Skeletal muscle tissue (tissue), 4 donors: ENCODE data around the gene SNRNP200. TPM values are rescaled to one million over a fixed set of nuclear protein-coding genes. Genes with fewer than 3 reads are reported as not detected.
A peak's percentile ranks its signal among the peaks of the same experiment; 100 is the strongest.
"Not testable (repeated sequence)": the region's sequence is repeated elsewhere in the genome, so short reads cannot be mapped to it uniquely, and the experiment has no call there.

ENCODE experiments used
- H3K27ac ChIP-seq: one replicate; pipeline ENCODE4 v1.7.0; 2013; ENCODE audit warnings: mild to moderate bottlenecking, low read depth, low read length, inconsistent platforms
- H3K27me3 ChIP-seq, 3 donors: one replicate each; pipeline ENCODE4 v1.7.0; 2013; ENCODE audit warnings: low read length in 3 of 3; ENCODE audit not compliant: control insufficient read depth in 3 of 3, insufficient read depth in 3 of 3
- H3K36me3 ChIP-seq, 3 donors: one replicate each; pipeline ENCODE4 v1.7.0; 2013; ENCODE audit warnings: low read length in 3 of 3; ENCODE audit not compliant: control insufficient read depth in 3 of 3, insufficient read depth in 3 of 3
- H3K4me1 ChIP-seq, 3 donors: one replicate each; pipeline ENCODE4 v1.7.0; 2013; ENCODE audit warnings: low read length in 3 of 3, mild to moderate bottlenecking in 3 of 3; ENCODE audit not compliant: control insufficient read depth in 3 of 3, insufficient read depth in 3 of 3
- H3K4me3 ChIP-seq, 3 donors: one replicate each; pipeline ENCODE4 v1.7.0; 2013; ENCODE audit warnings: low read length in 3 of 3
- H3K9ac ChIP-seq, 3 donors: one replicate each; pipeline ENCODE4 v1.7.0; 2013; ENCODE audit warnings: low read length in 3 of 3, mild to moderate bottlenecking in 3 of 3, moderate library complexity in 2 of 3, low read depth in 1 of 3
- H3K9me3 ChIP-seq, 3 donors: one replicate each; pipeline ENCODE4 v1.7.0; 2013; ENCODE audit warnings: low read length in 3 of 3; ENCODE audit not compliant: control insufficient read depth in 3 of 3
- total RNA-seq: library from RNA; depleted of rRNA; stranded (reverse); fragments of >200 nt; gene quantifications from one replicate; pipeline ENCODE4 v1.2.3, GENCODE V29; 2014
- donor health status: Osteomylitis.

SNRNP200 gene
- total RNA-seq, 1 donor from 2014 or later: 60.5 TPM

GRCh38 chr2:96257744-96258143, 47.6 kb downstream of the SNRNP200 start:
- H3K4me3 ChIP-seq: peak overlapping the region in 1 of 3 donors; percentile 52
- peak overlapping the region; percentile 94 for H3K27ac ChIP-seq
- not testable (repeated sequence) for H3K9me3 ChIP-seq, H3K27me3 ChIP-seq
- H3K4me1 ChIP-seq: peaks cover 84 to 94% (median 91%) of the 10 kb centered on the region in 3 donors
- H3K36me3 ChIP-seq: peaks cover 19 to 22% (median 19%) of the 10 kb centered on the region in 3 donors
- H3K9ac ChIP-seq: peak overlapping the region; percentile 18 to 82 (median 74)

GRCh38 chr2:96256611-96257113, 48.7 kb downstream of the SNRNP200 start:
- Histone ChIP-seq H3K27ac (peak overlapping the region; percentile 94), H3K4me1 (peaks cover 88 to 94% (median 93%) of the 10 kb centered on the region in 3 donors), H3K36me3 (peaks cover 18 to 28% (median 26%) of the 10 kb centered on the region in 3 donors), H3K4me3 (peak overlapping the region in 1 of 3 donors; percentile 29), H3K9me3 (no peaks in the 10 kb centered on the region), H3K9ac (peak overlapping the region in 2 of 3 donors; percentile 34 to 60), H3K27me3 (no peaks in the 10 kb centered on the region)

- Histone ChIP-seq H3K36me3 (peaks cover 18 to 28% (median 26%) of the 10 kb centered on the region in 3 donors), H3K27me3 (no peaks in the 10 kb centered on the region), H3K4me1 (peaks cover 78 to 91% (median 90%) of the 10 kb centered on the region in 3 donors), H3K9me3 (no peaks in the 10 kb centered on the region), H3K9ac (peak overlapping the region in 2 of 3 donors; percentile 25 to 68), H3K4me3 (peak overlapping the region in 1 of 3 donors; percentile 41), H3K27ac (peak overlapping the region; percentile 77)
Measured at GRCh38 chr2:96254571-96254970, 50.8 kb downstream of the SNRNP200 start.

- H3K4me1 ChIP-seq: peaks cover 66 to 86% (median 81%) of the 10 kb centered on the region in 3 donors
Measured at GRCh38 chr2:96253006-96253405, 52.3 kb downstream of the SNRNP200 start.

GRCh38 chr2:96252526-96252925, 52.8 kb downstream of the SNRNP200 start:
- H3K9me3 ChIP-seq: no peaks in the 10 kb centered on the region
- peaks cover 18 to 28% (median 26%) of the 10 kb centered on the region in 3 donors for H3K36me3 ChIP-seq
- no peaks in the 10 kb centered on the region for H3K27me3 ChIP-seq
- H3K4me3 ChIP-seq: peak overlapping the region in 2 of 3 donors; percentile 29 to 54
- peak overlapping the region; percentile 27 to 77 (median 34) for H3K9ac ChIP-seq
- peak overlapping the region; percentile 77 for H3K27ac ChIP-seq
- H3K4me1 ChIP-seq: peaks cover 62 to 83% (median 78%) of the 10 kb centered on the region in 3 donors

More at GRCh38 chr2:96253006-96253405, 52.3 kb downstream of the SNRNP200 start:
- H3K27ac ChIP-seq: peak overlapping the region; percentile 77
- H3K27me3 ChIP-seq: no peaks in the 10 kb centered on the region
- peak overlapping the region; percentile 34 to 77 (median 62) for H3K9ac ChIP-seq
- peaks cover 18 to 28% (median 26%) of the 10 kb centered on the region in 3 donors for H3K36me3 ChIP-seq
- no peaks in the 10 kb centered on the region for H3K9me3 ChIP-seq
- peak overlapping the region in 1 of 3 donors; percentile 17 for H3K4me3 ChIP-seq

GRCh38 chr2:96251721-96252292, 53.5 kb downstream of the SNRNP200 start:
- peaks cover 61 to 83% (median 79%) of the 10 kb centered on the region in 3 donors for H3K4me1 ChIP-seq

GRCh38 chr2:96250188-96250587, 55.2 kb downstream of the SNRNP200 start:
- peak overlapping the region; percentile 62 for H3K27ac ChIP-seq

More at GRCh38 chr2:96251721-96252292, 53.5 kb downstream of the SNRNP200 start:
- peak overlapping the region; percentile 14 to 77 (median 34) for H3K9ac ChIP-seq
- H3K36me3 ChIP-seq: peaks cover 18 to 28% (median 26%) of the 10 kb centered on the region in 3 donors
- no peaks in the 10 kb centered on the region for H3K27me3 ChIP-seq
- peak overlapping the region; percentile 77 for H3K27ac ChIP-seq
- peak overlapping the region in 2 of 3 donors; percentile 29 to 54 for H3K4me3 ChIP-seq
- no peaks in the 10 kb centered on the region for H3K9me3 ChIP-seq

GRCh38 chr2:96249654-96250053, 55.7 kb downstream of the SNRNP200 start:
- Histone ChIP-seq H3K27me3 (no peaks in the 10 kb centered on the region), H3K4me1 (peaks cover 58 to 81% (median 74%) of the 10 kb centered on the region in 3 donors), H3K27ac (peak overlapping the region; percentile 62), H3K9ac (peak overlapping the region in 1 of 3 donors; percentile 20), H3K9me3 (no peaks in the 10 kb centered on the region), H3K4me3 (no peak overlapping the region), H3K36me3 (peaks cover 15 to 25% (median 20%) of the 10 kb centered on the region in 3 donors)

More at GRCh38 chr2:96250188-96250587, 55.2 kb downstream of the SNRNP200 start:
- Histone ChIP-seq H3K4me3 (no peak overlapping the region), H3K36me3 (peaks cover 15 to 28% (median 24%) of the 10 kb centered on the region in 3 donors), H3K4me1 (peaks cover 62 to 86% (median 79%) of the 10 kb centered on the region in 3 donors), H3K9ac (peak overlapping the region in 2 of 3 donors; percentile 34 to 55), H3K27me3 (no peaks in the 10 kb centered on the region), H3K9me3 (no peaks in the 10 kb centered on the region)

GRCh38 chr2:96248624-96249023, 56.7 kb downstream of the SNRNP200 start:
- no peaks in the 10 kb centered on the region for H3K27me3 ChIP-seq
- no peaks in the 10 kb centered on the region for H3K9me3 ChIP-seq
- H3K9ac ChIP-seq: no peak overlapping the region
- peaks cover 9 to 15% (median 11%) of the 10 kb centered on the region in 3 donors for H3K36me3 ChIP-seq
- H3K4me3 ChIP-seq: no peak overlapping the region
- H3K4me1 ChIP-seq: peaks cover 47 to 76% (median 63%) of the 10 kb centered on the region in 3 donors
- H3K27ac ChIP-seq: no peak overlapping the region

GRCh38 chr2:96247896-96248295, 57.5 kb downstream of the SNRNP200 start:
- no peak overlapping the region for H3K27ac ChIP-seq
- no peaks in the 10 kb centered on the region for H3K27me3 ChIP-seq
- peaks cover 43 to 72% (median 59%) of the 10 kb centered on the region in 3 donors for H3K4me1 ChIP-seq
- H3K36me3 ChIP-seq: peaks cover 2 to 8% (median 7%) of the 10 kb centered on the region in 3 donors
- H3K4me3 ChIP-seq: no peak overlapping the region
- H3K9ac ChIP-seq: no peak overlapping the region
- H3K9me3 ChIP-seq: no peaks in the 10 kb centered on the region
